Fibroblast of gingiva (primary cell): ENCODE measurements around the gene PRR19.
"Not testable (repeated sequence)": the region's sequence is repeated elsewhere in the genome, so short reads cannot be mapped to it uniquely, and the experiment has no call there.

Source experiments
- DNase-seq: peaks from one replicate; pipeline ENCODE4 v3.0.0-alpha.2; 2011; ENCODE audit warnings: low read depth

The PRR19 gene

DNA sequence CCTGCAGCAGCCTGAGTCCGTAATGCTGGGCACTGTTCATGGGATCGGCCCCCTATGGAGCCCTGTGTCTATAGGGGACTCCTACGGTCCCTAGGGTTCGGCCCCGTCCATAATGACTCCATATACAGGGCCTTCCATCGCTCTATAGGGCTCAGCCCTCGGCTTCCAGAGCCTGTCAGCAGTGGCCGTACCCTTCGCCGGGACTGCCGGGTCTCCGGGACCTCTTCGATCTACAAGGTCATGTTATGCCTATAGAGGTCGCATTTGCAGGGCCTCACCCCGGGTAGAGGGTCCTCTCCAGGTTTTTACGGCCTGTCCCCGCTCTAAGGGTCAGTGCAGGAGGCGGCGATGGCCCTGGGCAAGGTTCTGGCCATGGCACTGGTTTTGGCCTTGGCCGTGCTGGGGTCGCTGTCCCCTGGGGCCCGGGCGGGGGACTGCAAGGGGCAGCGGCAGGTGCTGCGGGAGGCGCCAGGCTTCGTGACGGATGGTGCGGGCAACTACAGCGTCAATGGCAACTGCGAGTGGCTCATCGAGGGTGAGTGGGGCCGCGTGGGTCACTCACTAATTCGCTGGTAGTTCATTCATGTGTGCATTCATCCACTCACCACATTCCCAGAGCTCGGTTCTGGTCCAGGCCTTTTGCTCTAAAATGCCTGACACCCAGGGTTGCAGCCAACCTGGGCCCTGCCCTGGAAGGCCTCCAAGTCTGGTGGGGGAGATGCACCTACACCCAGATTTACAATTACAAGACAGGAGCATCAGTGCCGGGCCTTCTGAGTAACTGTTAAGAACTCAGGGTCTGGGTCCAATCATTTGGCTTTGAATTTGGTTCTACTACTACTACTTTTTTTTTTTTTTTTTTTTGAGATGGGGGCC is 24.2 kb downstream of the PRR19 start:
- no peak for DNase-seq

DNA sequence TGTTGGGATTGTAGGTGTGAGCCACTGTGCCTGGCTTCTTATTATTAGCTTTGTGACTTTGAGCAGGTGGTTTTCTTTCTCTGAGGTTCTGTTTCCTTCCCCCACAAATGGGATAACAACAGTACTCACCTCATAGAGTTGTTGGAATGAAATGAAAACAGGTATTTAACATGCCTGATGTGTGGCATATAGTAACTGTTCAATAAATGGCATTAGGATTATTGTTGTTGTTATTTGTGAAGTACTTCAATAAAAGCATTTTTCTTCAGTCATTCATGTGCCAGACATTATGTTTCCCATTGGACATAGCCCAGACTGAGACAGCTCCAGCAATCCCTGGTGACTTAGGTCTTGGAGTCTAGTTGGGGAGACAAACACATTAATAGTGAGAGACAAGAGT is 25.0 kb downstream of the PRR19 start:
- DNase-seq: no peak

DNA sequence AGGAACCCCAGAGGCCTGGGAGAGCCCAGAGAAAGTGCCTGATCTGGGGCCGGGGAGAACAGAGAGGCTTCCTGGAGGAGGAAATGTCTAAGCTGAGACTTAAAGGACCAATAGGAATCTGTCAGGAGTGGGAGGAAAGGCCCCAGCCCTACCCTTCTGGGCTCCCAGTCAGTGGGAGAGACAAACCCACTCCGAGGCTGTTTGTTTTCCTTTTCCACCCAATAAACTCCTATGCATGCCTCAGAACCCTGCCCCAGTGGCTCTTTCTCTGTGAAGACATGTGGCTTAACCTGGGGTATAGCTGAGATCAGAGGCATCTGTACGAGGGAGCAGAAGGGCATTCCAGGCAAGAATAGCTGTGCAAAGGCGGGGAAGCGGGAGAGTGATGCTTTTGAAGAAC is 25.4 kb downstream of the PRR19 start:
- no peak for DNase-seq

DNA sequence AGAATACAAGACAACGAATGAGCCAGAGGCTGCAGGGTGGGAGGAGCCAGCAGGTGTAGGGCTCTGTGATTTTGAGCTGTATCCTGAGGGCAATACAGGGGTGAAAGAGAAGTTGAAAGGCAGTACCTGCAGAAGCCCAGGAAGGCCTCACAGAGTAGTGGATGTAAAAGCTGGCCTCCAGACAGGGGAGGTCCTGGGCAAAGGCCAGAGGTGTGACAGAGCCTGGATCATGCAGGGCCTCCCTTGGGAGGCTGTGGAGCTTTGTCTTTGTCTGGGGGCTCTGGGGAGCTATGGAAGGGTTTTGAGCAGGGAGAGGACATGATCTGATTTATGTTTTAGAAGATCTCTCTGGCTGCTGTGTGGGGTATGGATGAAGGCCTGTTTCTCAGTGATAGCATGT is 26.2 kb downstream of the PRR19 start:
- DNase-seq: no peak

DNA sequence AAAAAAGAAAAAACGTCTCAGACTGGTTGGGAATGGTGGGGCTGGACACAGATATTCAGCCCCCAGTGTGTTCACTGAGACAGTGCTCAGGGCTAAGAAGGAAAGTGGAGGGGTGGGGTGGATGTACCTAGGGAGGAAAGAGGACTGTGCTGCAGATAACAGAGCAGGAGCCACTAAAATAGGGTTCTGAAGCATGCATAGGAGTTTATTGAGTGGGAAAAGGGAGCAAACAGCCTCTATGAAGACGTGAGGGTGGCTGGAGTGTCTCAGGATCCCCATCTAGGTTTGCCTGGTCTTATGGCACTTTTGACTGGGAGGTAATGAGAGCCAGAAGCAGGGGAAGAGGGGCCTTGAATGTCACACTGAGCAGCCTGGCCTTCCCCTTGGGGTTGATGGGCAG is 26.9 kb downstream of the PRR19 start:
- DNase-seq: no peak

DNA sequence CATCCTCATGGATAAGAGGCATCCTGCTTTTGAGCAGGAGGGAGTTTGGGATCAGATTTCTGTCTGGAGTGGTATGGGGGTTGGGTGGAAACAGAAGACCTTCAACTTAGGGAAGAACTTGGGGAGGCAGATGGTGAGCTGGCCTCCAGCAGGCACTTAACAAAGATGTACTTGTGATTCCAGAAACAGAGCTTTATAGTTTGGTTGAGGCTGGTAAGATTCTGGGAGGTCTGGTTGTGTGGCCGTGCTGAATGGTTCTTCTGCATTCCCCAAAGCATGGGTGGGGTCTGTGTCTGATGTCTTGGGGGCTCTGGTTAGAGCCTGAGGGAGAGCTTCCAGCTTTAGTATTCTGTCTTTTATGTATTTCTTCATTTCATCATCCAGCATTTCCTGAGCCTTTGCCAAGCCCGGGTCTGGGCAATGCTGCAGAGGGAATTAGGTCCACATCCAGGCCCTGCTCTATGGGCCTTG is 28.3 kb downstream of the PRR19 start:
- DNase-seq: peak; percentile 29

DNA sequence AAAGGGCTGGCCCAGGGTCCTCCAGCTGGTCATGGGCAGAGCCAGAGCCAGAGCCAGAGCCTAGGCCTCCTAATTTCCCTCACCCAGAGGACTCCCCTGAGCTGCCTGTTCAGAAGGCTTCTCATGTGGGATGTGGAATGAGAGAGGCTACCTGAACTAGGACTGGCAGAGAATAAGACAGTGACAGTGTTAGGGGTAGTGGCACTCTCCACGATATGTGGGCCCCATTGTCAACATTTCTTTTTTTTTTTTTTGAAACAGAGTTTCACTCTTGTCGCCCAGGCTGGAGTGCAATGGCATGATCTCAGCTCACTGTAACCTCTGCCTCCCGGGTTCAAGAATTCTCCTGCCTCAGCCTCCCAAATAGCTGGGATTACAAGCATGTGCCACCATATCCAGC is 29.4 kb downstream of the PRR19 start:
- DNase-seq: not testable (repeated sequence)

DNA sequence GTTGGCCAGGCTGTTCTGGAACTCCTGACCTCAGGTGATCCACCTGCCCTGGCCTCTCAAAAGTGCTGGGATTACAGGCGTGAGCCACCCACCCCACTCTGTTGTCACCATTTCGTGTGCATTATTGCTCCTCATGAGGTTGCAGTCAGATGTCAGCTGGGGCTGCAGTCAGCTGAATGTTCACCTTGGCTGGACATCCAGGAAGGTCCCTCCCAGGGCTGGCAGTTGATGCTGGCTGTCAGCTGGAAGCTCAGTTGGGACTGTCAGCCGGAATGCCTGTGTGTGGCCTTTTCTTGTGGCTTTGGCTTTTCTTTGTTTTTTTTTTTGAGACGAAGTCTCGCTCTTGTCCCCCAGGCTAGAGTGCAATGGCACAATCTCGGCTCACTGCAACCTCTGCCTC is 30.1 kb downstream of the PRR19 start:
- no peak for DNase-seq

DNA sequence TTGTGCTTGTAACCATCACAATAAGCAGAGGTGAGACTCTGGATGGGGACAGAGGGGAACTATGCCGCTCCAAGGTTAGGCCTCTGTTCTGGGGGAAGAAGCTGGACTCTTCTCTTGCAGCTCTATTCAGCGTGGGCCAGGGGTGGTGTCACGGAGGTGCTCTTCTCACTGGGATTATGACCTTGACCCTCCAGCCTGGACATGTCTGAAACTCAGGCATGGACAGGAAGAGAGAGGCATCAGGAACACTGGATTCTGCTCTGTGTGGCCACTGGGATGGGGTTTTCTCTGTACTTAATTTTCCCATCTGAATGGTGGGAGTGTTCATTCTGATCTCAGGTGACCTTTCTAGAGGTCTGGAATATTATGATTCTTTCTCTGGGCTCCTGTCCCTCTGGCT is 31.1 kb downstream of the PRR19 start:
- DNase-seq: no peak

DNA sequence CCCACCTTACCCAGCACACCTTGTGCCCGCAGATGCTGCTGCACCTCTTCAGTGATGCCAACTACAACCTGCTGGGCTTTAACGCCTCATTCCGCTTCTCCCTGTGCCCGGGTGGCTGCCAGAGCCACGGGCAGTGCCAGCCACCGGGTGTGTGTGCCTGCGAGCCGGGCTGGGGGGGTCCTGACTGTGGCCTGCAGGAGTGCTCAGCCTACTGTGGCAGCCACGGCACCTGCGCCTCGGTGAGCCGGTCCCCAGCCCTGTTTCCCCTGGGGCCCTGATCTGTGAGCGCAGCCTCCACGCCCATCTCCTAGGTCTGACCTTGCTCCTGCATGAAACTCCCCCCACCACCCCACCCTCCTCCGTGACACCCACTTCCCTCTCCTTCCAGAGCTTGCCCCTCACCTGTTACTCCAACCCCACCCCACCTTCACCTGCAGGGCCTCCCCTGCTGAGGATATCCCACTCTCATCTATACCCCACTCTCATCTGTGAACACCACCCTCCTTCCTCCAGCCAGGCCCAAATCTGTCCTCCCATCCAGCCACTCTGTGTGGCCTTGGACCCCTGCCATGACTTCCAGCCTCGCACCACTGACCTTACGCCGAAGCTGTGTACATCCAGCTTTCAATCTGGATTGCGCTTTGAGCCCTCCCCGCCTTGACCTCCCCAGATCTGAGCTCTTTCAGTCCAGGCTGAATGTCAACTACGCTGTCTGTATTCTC is 32.2 kb downstream of the PRR19 start:
- DNase-seq: no peak

DNA sequence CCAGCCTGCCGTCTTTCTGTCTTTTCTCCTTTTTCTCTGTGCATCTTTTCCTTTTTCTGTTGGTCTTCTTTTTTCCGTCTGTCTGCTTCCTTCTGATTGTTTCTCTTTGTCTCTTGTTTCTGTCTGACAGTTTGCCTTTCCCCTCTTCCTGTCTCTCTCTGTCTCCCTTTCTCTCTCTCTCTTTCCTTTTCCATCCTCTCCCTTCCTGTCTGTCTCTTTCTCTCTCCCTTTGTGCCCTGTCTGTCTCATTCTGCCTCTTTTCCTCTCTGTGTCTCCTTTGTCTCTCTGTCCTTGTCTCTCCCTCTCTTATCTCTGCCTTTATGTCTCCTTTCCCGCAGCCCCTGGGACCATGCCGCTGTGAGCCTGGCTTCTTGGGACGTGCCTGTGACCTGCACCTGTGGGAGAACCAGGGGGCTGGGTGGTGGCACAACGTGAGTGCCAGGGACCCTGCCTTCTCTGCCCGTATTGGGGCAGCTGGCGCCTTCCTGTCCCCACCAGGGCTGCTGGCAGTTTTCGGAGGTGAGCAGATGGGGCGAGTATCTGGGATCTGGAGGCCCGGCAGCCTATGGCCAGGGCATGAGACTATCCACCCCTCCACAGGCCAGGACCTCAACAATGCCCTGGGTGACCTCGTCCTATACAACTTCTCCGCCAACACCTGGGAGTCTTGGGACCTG is 32.9 kb downstream of the PRR19 start:
- no peak for DNase-seq

DNA sequence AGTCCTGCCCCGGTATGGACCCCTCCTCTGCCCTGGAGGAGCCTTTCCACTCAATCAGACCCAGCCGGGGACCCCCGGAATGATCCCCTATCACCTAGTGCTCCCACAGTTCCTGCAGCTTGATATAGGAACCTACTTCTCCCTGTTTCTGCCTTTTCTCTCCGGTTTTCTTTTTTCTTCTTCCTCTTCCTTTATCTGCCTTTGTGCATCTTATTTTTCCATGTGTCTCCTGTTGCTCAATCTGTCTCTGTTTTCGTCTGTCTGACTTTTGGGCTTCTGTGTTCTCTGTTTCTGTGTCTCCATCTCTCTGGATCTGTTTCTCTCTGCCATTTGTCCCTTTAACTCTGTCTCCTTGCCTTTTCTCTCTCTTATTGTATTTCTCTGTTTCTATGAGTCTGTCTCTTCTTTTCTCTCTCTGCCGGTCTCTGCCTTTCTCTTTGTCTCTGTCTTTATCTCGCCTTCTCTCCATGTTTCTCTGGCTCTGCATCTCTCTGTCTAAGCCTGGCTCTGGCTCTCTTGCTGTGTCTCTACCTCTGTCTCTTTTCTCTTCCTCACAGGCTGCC is 33.5 kb downstream of the PRR19 start:
- no peak for DNase-seq

DNA sequence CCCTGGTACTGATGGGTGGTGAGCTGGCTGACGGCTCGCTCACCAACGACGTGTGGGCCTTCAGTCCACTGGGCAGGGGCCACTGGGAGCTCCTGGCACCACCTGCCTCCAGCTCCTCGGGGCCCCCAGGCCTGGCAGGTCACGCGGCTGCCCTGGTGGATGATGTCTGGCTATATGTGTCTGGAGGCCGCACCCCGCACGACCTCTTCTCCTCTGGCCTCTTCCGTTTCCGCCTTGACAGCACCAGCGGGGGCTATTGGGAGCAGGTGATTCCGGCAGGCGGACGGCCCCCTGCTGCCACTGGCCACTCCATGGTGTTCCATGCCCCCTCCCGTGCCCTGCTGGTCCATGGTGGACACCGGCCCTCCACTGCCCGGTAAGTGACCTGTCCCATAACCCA is 34.0 kb downstream of the PRR19 start:
- no peak for DNase-seq

DNA sequence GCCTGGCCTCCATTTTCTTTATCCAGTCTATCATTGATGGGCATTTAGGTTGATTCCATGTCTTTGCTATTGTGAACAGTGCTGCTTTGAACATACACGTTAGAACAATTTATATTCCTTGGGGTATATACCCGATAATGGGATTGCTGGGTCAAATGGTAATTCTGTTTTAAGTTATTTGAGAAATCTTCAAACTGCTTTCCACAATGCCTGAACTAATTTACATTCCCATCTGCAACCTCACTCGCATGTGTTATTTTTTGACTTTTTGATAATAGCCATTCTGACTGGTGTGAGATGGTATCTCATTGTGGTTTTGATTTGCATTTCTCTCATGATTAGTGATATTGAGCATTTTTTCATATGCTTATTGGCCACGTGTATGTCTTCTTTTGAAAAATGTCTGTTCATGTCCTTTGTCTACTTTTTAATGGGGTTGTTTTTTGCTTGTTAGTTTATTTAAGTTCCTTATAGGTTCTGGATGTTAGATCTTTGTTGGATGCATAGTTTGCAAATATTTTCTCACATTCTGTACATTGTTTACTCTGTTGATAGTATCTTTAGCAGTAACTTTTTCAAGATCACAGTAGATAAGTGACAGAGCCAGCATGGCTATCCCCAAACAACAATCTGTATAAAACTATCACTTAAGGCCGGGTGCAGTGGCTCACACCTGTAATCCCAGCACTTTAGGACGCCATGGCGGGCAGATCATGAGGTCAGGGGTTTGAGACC is 37.4 kb downstream of the PRR19 start:
- not testable (repeated sequence) for DNase-seq

DNA sequence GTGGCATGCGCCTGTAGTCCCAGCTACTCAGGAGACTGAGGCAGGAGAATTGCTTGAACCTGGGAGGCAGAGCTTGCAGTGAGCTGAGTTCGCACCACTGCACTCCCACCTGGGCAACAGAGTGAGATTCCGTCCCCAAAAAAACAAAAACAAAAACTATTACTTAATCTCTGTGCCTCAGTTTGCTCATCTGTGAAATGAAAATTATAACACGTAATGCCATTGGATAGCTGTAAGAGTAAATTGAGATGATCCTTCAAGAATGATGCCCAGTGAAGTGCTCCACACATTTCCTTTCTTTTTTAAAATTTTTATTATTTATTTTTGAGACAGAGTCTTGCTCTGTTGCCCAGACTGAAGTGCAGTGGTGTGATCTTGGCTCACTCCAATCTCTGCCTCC is 38.0 kb downstream of the PRR19 start:
- not testable (repeated sequence) for DNase-seq

DNA sequence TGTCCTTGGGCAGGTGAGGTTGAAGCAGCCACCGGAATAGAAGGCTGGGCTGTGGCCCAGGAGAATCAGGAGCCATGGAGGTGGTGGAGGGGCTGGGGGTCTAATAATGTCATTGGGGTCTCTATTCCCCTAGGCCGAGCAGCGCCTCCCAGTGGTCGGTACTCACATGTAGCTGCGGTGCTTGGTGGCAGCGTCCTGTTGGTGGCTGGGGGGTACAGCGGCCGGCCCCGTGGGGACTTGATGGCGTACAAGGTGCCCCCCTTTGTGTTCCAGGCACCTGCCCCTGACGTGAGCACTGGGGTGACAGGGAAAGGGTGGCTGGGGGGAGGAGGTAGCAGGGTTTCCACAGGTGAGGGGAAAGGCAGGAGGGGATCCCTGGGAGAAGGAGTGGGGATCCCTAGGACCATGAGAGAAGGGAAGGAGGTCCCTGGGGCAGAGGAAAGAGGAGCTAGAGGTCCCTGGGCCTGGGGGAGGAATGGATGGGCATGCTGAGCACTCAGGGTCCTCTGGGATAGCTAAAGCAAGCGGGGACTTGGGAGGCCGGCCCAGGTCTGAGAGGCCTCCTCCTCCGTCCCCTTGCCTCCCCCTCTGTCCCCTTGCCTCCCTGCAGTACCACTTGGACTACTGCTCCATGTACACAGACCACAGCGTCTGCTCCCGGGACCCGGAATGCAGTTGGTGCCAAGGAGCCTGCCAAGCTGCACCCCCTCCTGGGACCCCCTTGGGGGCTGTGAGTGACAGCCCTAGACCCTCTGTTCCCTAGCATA is 41.6 kb downstream of the PRR19 start:
- DNase-seq: no peak

DNA sequence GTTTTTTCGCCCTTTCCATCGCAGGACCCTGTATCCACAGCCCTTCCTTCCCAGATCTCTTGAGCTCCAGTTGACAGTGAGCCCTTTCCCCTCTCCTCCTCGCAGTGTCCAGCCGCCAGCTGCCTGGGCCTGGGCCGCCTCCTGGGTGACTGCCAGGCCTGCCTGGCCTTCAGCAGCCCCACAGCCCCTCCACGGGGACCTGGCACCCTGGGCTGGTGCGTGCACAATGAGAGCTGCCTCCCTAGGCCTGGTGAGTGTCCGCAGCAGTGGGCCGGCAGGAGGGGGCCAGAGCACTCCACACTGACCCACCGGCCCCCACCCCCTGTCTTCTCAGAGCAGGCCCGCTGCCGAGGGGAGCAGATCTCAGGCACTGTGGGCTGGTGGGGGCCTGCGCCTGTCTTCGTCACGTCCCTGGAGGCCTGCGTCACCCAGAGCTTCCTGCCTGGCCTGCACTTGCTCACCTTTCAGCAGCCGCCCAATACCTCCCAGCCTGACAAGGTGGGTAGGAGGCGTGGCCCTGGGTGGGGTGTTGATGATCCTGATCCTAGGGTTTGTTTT is 42.5 kb downstream of the PRR19 start:
- DNase-seq: no peak

DNA sequence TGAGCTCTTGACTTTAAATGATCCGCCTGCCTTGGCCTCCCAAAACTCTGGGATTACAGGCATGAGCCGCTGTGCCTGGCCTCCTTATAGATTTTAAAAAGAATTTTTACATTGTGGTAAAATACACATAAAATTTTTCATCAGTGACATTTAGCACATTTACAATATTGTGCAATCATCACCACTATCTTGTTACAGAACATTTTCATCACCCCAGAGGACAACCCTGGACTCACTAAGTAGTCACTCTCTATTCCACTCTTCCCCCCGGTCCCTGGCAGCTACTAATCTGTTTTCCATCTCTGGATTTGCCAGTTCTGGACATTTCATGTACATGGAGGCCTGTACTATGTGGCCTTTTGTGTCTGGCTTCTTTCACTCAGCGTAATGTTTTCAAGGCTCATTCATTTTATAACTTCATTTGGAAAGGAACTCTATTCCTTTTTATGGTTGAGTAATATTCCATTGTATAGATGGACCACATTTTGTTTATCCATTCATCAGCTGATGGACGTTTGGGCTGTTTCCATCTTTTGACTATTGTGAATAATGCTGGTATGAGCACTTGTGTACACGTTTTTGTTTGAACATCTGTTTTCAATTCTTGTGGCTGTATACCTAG is 43.4 kb downstream of the PRR19 start:
- DNase-seq: peak; percentile 84

DNA sequence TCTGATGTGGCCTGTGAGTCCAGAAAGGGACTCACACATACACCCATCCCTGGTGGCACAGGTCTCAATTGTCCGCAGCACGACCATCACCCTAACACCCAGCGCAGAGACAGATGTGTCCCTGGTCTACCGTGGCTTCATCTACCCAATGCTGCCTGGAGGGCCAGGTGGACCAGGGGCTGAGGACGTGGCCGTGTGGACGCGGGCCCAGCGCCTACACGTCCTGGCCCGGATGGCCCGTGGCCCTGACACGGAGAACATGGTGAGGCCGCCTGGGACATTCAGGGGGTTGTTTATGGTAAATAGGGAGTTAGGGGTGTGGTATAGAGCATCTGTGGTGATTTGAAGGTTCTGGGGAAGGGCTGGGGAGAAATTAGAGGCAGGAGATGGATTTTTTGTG is 46.3 kb downstream of the PRR19 start:
- DNase-seq: no peak
